PC-9 (cell line): ENCODE results near the gene PPP1R9A. TPM values are rescaled to one million over a fixed set of nuclear protein-coding genes. Genes with fewer than 3 reads are reported as not detected.

ENCODE experiments used
- BruUV-seq: library from RNA; stranded (reverse); fragments of 400-500 nt; replicated peaks from 2 replicates; lab custom pipeline; 2021; lab: Mats Ljungman, UMichigan
- CTCF ChIA-PET: fragments of 300-600 bp; sonication (Branson Sonifier 250); formaldehyde crosslinking; loops from one replicate; lab custom pipeline; 2022; ENCODE audit warnings: antibody characterized with exemption; lab: Charles Lee
- POLR2A ChIA-PET: fragments of 300-600 bp; sonication (Branson Sonifier 250); formaldehyde crosslinking; loops from one replicate; lab custom pipeline; 2022; ENCODE audit warnings: antibody characterized with exemption; ENCODE audit not compliant: unreplicated experiment; lab: Charles Lee
- DNase-seq, 2 experiments: peaks; one replicate each; pipeline versions ENCODE4 v3.0.0 to v3.0.0-alpha.2; 2015 to 2022; ENCODE audit warnings: mixed read lengths in 1 of 2
- H2AFZ ChIP-seq: fragments of 200-600 bp; sonication (generic); 2 replicates; pipeline ENCODE4 v1.8.1; 2017; ENCODE audit warnings: antibody characterized with exemption
- H3F3A ChIP-seq: fragments of 200-600 bp; sonication (generic); 2 replicates; pipeline ENCODE4 v1.8.1; 2017; ENCODE audit warnings: antibody characterized with exemption, mild to moderate bottlenecking, low read depth; ENCODE audit not compliant: insufficient read depth
- H3K27ac ChIP-seq: fragments of 200-600 bp; sonication (generic); 2 replicates; pipeline ENCODE4 v1.6.1; 2016; ENCODE audit warnings: mixed run types
- H3K27me3 ChIP-seq: fragments of 200-600 bp; sonication (generic); 2 replicates; pipeline ENCODE4 v1.6.1; 2016; ENCODE audit warnings: low read depth, mixed run types; ENCODE audit not compliant: insufficient read depth
- H3K36me3 ChIP-seq: fragments of 200-600 bp; sonication (generic); 2 replicates; pipeline ENCODE4 v1.6.1; 2016; ENCODE audit warnings: low read depth, mixed run types
- H3K4me1 ChIP-seq: fragments of 200-600 bp; sonication (generic); replicated peaks from 2 replicates; pipeline ENCODE4 v1.6.1; 2016; ENCODE audit warnings: mixed run types; ENCODE audit not compliant: insufficient read depth
- H3K4me2 ChIP-seq: fragments of 200-600 bp; sonication (generic); 2 replicates; pipeline ENCODE4 v1.6.1; 2017; ENCODE audit warnings: mixed run types
- H3K4me3 ChIP-seq: fragments of 200-600 bp; sonication (generic); 2 replicates; pipeline ENCODE4 v1.6.1; 2016; ENCODE audit warnings: mixed run types
- H3K79me2 ChIP-seq: fragments of 200-600 bp; sonication (generic); 2 replicates; pipeline ENCODE4 v1.6.1; 2017; ENCODE audit warnings: low read depth, mixed run types
- H3K9me2 ChIP-seq: fragments of 200-600 bp; sonication (generic); 2 replicates; pipeline ENCODE4 v1.8.1; 2017; ENCODE audit warnings: mild to moderate bottlenecking; ENCODE audit not compliant: insufficient read depth
- H3K9me3 ChIP-seq: fragments of 200-600 bp; sonication (generic); 2 replicates; pipeline ENCODE4 v1.8.1; 2016; ENCODE audit warnings: low read depth; ENCODE audit not compliant: insufficient read depth
- H4K20me1 ChIP-seq: fragments of 200-600 bp; sonication (generic); 2 replicates; pipeline ENCODE4 v1.8.1; 2017; ENCODE audit not compliant: insufficient read depth
- CTCF ChIP-seq: fragments of 200-600 bp; sonication (generic); conservative IDR thresholded peaks from 2 replicates; pipeline ENCODE4 v1.6.1; 2017; ENCODE audit warnings: mixed run types, antibody characterized with exemption, mild to moderate bottlenecking, moderate library complexity
- EZH2 ChIP-seq: fragments of 200-600 bp; sonication (generic); IDR thresholded peaks from 2 replicates; pipeline ENCODE4 v1.8.0; 2017; ENCODE audit warnings: antibody characterized with exemption, low read depth
- intact Hi-C: fragments of 100-400 bp; cut with micrococcal nuclease; formaldehyde crosslinking; loops from one replicate; pipeline ENCODE4 v1.10.0; 2022; ENCODE audit not compliant: unreplicated experiment
- total RNA-seq: library from RNA; stranded (reverse); gene quantifications from 2 replicates; pipeline ENCODE4 v1.2.3, GENCODE V29; 2021

Gene PPP1R9A
- total RNA-seq, 1 experiment from 2014 or later, result 11.5 TPM

GRCh38 chr7:94901981-94902380 is 5.4 kb upstream of the PPP1R9A start:
- intact Hi-C loops, result no loop called here
- Histone ChIP-seq H4K20me1 (no peaks in the 10 kb centered on the region), H3K9me3 (no peaks in the 10 kb centered on the region), H3F3A (no peaks in the 10 kb centered on the region), H3K36me3 (no peaks in the 10 kb centered on the region), H3K4me3 (no peak overlapping the region), H3K4me1 (0 out of 2 replicates have a peak, but pooled peaks cover 1% of the 10 kb centered on the region), H3K27me3 (no peaks in the 10 kb centered on the region), H3K9me2 (peaks cover 5% of the 10 kb centered on the region; the same call in 1 of the 2 replicates), H3K4me2 (no peak overlapping the region), H2AFZ (no peak overlapping the region), H3K79me2 (no peaks in the 10 kb centered on the region), H3K27ac (no peak overlapping the region)
- BruUV-seq, result no TSS peak
- ChIA-PET CTCF (no interaction called here), POLR2A (no interaction called here)
- DNase-seq, result no peak
- TF ChIP-seq CTCF, result no peak
- no peak for TF ChIP-seq EZH2

GRCh38 chr7:94903971-94904370 is 3.4 kb upstream of the PPP1R9A start:
- no peaks in the 10 kb centered on the region for H3K36me3 ChIP-seq
- no peak for DNase-seq
- no peak overlapping the region for H3K4me2 ChIP-seq
- no peaks in the 10 kb centered on the region for H3K79me2 ChIP-seq
- no peaks in the 10 kb centered on the region for H3F3A ChIP-seq
- no peak overlapping the region for H2AFZ ChIP-seq
- TF ChIP-seq CTCF (no peak), EZH2 (no peak)
- peaks cover 6% of the 10 kb centered on the region; the same call in 1 of the 2 replicates for H3K4me1 ChIP-seq
- H3K4me3 ChIP-seq, result no peak overlapping the region
- ChIA-PET POLR2A (no interaction called here), CTCF (no interaction called here)
- H3K27me3 ChIP-seq, result no peaks in the 10 kb centered on the region
- intact Hi-C loops, result no loop called here
- H3K9me3 ChIP-seq, result no peaks in the 10 kb centered on the region
- H3K27ac ChIP-seq, result no peak overlapping the region
- no peaks in the 10 kb centered on the region for H4K20me1 ChIP-seq
- BruUV-seq, result no TSS peak
- H3K9me2 ChIP-seq, result peaks cover 5% of the 10 kb centered on the region; the same call in 1 of the 2 replicates

- BruUV-seq, result no TSS peak
- TF ChIP-seq CTCF, result no peak
- no peak for TF ChIP-seq EZH2
- DNase-seq, result no peak
- intact Hi-C loops, result loop anchor here (5.0 kb wide), 1 partner anchor 263 kb away; no protein-coding TSS in a partner anchor
- Histone ChIP-seq H3K27ac (no peak overlapping the region), H3K9me3 (no peaks in the 10 kb centered on the region), H3F3A (no peaks in the 10 kb centered on the region), H3K36me3 (no peaks in the 10 kb centered on the region), H3K4me1 (peaks cover 11% of the 10 kb centered on the region; the same call in 1 of the 2 replicates), H3K4me3 (no peak overlapping the region), H3K79me2 (no peaks in the 10 kb centered on the region), H3K27me3 (no peaks in the 10 kb centered on the region), H3K9me2 (peaks cover 5% of the 10 kb centered on the region; the same call in 1 of the 2 replicates), H2AFZ (no peak overlapping the region), H4K20me1 (no peaks in the 10 kb centered on the region), H3K4me2 (no peak overlapping the region)
- POLR2A ChIA-PET, result no interaction called here
- CTCF ChIA-PET, result no interaction called here
Observed at GRCh38 chr7:94904982-94905381, 2.4 kb upstream of the PPP1R9A start.
